Ammon's horn (tissue), 1 donor: ENCODE results near the gene CARD6.
"Not testable (repeated sequence)": the region's sequence is repeated elsewhere in the genome, so short reads cannot be mapped to it uniquely, and the experiment has no call there.

ENCODE experiments used
- DNase-seq: peaks from one replicate; pipeline ENCODE4 v3.0.0-alpha.2; 2016; ENCODE audit warnings: low spot score

CARD6 gene

DNA sequence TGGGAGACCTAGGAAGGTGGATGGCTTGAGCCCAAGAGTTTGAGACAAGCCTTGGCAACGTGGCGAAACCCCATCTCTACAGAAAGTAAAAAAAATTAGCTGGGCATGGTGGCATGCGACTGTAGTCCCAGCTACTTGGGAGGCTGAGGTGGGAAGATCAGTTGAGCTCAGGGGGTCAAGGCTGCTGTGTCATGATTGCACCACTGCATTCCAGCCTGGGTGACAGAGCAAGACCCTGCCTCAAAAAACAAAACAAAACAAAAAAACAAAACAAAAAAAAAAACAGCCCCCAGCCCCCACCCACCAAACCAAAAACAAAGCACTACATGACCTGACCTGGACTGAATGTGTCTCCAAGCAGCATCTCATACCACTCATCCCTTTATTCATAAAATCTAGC, 34.8 kb downstream of the CARD6 start:
- no peak for DNase-seq

- DNase-seq: no peak
These were observed 36.3 kb downstream of the CARD6 start for GRCh38 chr5:40877371-40877988.

GRCh38 chr5:40879163-40879942, 38.2 kb downstream of the CARD6 start:
- peak; percentile 9 for DNase-seq

DNA sequence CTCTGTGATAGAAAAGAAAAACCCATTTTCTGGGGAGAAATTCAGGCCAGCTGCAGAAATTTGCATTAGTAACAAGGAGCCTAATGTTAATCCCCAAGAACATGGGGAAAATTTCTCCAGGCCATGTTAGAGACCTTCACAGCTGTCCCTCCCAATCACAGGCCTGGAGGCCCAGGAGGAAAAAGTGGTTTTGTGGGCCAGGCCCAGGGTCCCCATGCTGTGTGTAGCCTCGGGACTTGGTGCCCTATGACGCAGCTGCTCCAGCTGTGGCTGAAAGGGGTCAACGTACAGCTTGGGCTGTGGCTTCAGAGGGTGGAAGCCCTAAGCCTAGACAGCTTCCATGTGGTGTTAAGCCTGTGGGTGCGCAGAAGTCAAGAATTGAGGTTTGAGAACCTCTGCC, 41.1 kb downstream of the CARD6 start:
- DNase-seq: no peak

DNA sequence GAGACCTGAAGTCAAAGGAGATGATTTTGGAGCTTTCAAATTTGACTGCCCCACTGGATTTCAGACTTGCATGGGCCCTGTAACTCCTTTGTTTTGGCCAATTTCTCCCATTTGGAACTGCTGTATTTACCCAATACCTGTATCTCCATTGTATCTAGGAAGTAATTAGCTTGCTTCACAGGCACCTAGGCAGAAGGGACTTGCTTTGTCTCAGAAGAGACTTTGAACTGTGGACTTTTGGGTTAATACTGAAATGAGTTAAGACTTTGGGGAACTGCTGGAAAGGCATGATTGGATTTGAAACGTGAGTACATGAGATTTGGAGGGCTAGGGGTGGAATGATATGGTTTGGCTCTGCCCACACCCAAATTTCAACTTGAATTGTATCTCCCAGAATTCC, 41.9 kb downstream of the CARD6 start:
- not testable (repeated sequence) for DNase-seq

- DNase-seq: not testable (repeated sequence)
These were observed 54.6 kb downstream of the CARD6 start for GRCh38 chr5:40895440-40896425.

DNA sequence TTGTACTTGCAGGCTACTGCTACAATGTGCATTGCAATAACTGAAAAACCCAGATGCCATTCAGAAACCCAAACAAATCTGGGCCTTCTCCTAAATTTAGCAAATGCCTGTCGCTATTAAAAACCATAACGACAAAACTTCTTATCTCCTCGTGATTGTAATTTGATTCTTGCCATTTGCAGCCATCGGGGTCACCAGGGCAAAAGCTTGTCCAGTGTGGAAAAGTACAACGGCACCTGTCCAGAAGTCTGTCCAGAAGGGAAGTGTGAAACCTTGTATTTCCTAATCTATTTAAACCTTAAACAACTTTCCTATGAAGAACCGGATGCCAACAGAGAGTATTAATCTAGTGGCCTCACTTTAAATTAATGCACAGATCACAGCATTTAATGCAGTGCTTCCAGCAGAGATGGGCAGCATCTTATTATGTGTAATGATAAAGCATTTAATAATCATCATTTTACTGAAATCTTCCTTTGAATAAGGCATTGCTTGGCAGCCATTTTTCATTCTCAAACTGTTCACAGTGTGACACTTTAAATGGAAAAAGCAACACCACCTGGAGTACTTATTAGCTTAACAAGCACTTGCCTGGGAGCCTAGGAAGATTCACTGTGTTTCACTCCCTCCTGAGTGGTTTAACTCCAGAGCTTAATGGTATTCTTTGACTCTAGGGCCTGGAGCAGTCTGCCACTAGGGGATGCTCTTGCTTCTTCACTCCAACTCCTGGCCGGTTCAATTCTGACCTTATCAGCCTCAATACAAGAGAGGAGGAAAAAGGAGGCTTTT, 63.2 kb downstream of the CARD6 start:
- peak; percentile 73 for DNase-seq

DNA sequence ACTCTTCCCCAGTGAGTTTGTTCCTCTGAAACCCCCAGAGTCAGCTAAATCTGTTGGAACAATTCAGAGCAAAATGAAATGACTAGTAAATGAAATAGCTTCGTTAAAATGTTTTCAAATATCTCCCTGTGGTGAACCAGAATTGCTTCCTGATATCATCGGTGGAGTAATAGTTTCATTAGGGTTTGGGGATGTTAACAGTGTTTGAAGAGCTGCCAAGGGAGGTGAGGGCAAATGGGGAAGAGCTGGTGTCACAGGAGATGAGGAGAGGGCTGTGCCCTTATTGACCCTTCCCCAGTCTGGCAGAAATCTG, 63.8 kb downstream of the CARD6 start:
- no peak for DNase-seq

- DNase-seq: no peak
These were observed 65.2 kb downstream of the CARD6 start for GRCh38 chr5:40906351-40906751.

DNA sequence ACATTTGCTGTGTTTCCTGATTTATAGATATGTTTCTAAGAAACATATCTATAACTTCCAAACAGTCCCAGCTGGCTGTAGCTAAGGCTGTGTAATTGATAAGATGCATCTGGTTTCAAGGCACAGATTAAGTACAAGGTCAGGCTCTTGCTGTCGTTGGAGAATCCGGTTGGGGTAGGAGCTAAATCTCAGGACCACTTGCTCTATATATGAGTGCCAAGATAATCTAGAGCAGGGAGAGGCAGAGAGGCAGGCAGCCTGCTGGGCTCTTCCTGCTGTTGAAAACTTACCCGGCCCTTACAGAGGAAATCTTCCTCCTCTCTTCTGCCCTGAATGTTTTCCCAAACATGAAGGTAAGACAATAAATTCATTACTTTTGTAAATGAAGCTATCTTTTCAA, 68.1 kb downstream of the CARD6 start, which contains the start of gene C7:
TSS of gene C7 (plus strand) at position 234 of the 400 bp plus-strand sequence. CDS start at position 348, 114 bp downstream.
- DNase-seq: no peak

DNA sequence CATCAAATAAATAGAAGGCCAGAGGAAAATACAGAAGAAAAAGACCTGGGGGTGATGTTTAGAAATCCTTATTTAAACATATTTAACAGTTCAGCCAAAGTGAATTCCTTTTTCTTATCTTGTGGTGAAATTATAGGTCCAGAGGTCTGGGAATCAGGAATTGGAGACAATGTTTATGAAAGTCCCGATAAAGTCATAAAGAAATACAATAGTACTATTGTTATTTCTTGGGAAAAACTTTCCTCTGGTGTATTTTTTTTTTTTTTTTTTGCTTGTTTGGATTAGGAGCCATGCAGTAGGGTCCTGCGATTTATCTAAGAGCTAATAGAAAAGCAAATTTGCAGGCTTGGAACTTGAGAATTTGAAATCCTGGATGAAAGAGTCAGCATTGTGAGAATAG, 68.6 kb downstream of the CARD6 start:
- no peak for DNase-seq
